Right kidney (tissue), 1 donor: Measurements from ENCODE around the gene ABCC2.

Experiments
- DNase-seq: peaks from one replicate; pipeline ENCODE4 v3.0.0-alpha.2; 2016

The ABCC2 gene

DNA sequence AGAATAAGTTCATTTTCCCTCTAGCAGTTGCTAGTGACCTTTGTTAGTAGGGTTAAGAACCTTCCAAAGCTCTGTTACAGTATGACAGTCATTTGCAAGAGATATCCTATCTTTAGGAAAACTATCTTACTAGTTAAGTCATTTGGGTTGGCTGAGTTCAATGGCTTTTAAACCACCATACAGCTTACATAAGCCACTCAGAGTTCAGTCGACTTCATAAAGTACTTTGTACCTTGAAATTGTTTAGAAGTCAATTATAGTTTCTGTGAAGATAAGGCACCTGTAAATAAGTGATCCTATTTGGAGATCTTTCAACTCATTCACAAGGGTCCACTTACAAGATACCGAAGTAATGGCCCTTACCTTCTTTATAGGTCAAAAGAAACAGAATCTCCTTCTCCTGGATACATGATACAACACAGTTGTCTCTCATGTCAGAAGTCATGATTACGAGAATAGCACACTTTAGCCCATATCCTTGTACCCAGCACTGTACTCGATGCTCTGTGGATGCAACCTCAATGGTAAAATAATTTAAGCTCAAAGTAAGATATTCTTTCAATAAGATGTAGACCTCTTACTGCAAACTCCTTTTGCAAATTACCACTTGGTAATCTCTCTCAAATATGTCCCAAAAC is 11.9 kb upstream of the ABCC2 start:
- DNase-seq = no peak

DNA sequence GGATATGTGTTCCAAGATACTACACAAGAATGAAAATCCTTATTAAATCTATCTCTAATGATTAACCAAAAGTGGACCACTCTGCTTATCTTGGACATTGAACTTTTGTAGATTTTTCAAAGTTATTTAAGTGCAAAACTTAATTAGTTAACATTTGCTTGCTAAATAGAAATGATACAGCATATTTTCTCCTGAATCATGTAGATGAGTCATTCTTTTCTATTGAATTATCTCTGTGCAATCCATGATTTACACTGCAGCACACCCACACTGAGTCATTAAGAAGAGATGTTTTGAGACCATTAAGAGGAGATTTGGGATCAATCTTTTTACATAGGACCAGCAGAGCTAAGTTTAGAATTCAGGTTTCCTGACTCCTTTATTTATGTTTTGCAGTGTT is 6.6 kb upstream of the ABCC2 start:
- DNase-seq = no peak

DNA sequence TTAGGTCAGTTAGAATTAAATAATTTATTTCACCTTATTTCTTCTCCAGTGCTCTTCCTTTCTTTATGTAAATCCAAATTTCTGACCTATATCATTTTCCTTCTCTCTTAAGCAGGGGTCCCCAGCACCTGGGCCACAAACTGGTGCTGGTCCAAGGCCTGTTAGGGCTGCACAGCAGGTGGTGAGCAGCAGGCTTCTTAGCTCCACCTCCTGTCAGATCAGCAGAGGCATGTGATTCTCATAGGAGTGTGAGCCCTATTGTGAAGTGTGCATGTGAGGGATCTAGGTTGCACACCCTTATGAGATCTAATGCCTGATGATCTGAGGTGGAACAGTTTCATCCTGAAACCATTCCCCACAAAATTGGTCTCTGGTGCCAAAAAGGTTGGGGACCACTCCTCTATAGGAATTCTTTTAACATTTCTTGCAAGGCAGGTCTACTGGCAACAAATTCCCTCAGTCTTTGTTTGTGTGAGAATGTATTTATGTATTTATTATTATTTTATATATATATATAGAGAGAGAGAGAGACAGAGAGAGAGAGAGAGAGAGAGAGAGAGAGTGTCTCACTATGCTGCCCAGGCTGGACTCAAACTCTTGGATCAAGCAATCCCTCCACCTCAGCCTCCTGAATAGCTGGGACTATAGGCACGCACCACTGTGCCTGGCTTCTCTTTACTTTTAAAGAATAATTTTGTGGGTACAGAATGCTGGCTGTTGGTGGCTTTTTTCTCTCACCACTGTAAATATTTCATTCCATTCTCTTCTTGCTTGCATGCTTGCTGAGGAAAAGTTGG is 4.3 kb upstream of the ABCC2 start:
- no peak for DNase-seq

DNA sequence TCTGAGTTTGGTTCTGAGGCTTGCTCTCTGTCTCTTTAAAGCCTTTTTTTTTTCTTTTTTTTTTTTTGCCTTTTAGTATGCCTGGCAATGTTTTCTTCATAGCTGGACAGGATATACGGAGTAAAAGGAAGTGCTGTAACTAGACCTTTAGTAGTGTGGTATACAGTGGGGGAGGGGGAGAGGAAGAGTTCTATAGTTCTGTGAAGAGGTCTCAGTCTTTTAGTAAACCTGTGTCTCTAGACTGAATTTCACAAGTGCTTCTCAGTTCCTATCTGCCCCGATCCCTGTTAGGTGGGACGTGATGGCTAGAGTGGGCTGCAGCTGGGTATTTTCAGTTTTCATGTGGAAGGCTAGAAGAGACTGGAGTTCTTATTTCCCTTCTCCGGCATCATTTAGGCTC is 3.1 kb upstream of the ABCC2 start:
- DNase-seq = peak; percentile 27

DNA sequence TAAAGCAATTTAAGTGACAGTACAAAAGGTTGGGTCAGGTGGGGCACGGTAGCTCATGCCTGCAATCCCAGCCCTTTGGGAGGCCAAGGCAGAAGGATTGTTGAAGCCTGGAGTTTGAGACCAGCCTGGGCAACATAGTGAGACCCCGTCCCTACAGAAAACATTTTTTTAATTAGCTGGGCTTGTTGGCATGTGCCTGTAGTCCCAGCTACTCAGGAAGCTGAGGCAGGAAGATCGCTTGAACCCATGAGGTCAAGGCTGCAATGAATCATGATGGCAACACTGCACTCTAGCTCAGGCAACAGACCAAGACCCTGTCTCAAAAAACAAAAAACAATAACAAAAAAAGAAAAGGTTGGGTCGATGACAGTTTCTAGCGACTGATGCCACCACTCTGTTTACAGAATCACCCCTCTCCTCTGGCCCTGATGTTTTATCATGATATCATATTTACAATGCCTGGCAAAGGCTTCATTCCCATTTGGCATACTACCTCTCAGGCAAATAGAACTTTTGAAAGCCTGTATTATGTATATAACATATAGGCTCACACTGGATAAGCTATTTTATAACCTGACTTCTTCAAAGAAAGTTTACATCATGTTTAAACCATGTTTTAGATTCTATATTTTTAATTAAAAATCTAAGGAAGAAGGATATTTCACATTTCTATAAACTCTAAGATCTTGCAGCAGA is 558 bp upstream of the ABCC2 start:
- no peak for DNase-seq

DNA sequence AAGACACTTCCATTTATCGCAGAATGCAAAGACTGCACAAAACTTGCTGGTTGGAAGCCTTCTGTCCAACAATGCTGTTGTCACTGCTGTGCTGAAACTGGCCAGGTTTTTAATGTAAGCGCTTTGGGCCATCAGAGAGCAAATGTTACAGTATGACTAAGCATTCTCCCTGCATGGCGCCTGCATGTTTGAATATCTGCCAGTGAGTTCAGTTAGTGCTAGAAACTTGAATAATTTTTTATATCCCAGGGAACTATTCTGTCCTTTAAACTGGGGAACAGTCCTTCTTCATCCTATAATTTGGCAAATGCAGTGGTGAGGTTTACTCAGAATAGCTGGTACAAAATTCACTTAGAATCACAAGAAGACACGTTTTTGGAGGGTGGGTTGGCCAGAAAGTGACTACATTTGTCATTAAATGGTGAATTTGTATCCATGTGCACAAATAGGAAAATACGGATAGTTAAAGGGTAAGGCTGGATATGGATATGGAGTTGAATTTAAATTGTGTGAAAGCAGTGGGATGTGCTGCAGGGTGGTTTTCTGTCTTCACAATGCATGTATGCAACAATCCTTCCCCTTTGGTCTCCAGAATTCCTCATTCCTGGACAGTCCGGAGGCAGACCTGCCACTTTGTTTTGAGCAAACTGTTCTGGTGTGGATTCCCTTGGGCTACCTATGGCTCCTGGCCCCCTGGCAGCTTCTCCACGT is 1.7 kb downstream of the ABCC2 start:
- DNase-seq = no peak

DNA sequence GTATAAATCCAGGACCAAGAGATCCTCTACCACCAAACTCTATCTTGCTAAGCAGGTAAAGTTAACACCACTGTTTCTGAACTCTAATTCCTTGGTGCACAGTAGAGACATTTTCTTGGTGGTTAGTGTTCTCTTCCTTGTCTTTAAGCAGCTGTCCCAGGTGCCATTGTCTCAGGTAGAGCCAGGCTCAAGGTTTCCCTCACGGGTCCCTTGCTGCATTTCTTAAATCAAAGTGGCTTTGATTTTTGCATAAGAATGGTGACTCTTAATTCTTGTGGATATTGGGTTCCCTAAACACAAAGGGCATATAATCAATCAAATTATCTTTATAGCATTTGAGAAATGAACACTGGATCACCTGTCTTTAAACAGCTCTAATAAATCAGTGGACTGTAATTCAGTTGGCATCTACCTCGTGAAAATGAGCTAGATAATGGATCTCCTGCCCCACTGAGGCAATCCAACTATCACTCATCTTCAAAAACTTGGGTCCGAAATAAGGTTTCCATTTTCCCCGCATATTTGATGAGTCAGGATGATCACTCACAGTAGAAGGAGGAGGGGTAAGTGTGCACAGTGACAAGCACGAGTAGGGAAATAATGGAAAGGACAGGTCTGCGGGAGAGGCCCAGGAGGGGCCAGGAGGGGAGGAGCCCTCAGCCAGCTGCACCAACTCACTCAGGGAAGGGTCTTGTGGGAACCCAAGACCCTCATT is 2.4 kb downstream of the ABCC2 start:
- no peak for DNase-seq

DNA sequence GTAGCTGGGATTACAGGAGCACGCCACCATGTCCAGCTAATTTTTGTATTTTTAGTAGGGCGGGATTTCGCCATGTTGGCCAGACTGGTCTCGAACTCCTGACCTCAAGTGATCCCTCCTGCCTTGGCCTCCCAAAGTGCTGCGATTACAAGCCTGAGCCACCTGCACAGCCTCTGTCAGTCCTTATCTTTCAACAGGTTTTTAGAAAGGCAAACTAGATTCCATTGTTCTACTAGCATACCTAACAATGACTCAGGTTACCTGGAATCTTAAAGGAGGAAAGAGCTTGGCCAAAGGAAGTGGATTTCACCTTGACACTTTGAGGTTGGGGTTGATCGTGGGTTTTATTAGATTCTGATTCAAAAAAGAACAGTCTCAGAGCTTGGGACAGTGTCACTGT is 3.2 kb downstream of the ABCC2 start:
- DNase-seq = no peak

DNA sequence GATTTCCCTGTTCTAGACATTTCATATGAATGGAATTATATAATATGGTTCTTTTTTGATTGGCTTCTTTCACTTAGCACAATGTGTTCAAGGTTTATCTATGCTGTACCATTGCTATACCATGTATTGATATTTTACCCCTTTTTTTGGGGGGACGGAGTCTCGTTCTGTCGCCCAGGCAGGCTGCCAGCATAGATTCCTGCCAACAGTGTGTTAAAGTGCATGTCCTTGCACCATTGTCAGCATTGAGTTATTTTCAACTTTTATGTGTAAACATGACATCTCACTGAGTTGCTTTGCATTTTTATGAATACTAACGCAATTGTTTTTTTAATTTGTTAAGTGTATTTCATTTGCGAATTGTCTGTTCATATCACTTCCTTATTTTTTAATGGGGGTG is 4.9 kb downstream of the ABCC2 start:
- DNase-seq = no peak

DNA sequence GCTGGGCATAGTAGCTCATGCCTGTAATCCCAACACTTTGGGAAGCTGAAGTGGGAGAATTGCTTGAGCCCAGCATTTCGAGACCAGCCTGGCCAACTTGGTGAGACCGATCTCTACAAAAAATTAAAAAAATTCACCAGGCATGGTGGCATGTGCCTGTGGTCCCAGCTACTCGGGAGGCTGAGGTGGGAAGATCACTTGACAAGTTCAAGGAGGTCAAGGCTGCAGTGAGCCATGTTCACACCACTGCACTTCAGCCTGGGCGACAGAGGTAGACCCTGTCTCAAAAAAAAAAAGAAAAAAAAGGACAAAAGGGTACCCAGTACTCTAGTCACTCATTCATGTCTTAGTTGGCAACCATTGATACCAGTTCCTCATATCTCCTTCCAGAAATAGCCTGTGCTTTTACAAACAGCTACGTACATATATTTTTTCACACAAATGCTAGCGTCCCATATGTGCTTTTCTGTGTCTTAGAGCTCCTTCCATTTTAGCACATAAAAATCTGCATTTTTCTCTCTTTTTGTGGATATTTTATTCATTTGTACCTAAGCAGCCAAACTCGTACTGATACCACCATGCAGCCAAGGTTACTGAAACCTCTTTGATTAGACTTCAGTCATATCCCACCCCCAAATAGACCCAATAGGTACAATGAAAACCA is 5.5 kb downstream of the ABCC2 start:
- no peak for DNase-seq

DNA sequence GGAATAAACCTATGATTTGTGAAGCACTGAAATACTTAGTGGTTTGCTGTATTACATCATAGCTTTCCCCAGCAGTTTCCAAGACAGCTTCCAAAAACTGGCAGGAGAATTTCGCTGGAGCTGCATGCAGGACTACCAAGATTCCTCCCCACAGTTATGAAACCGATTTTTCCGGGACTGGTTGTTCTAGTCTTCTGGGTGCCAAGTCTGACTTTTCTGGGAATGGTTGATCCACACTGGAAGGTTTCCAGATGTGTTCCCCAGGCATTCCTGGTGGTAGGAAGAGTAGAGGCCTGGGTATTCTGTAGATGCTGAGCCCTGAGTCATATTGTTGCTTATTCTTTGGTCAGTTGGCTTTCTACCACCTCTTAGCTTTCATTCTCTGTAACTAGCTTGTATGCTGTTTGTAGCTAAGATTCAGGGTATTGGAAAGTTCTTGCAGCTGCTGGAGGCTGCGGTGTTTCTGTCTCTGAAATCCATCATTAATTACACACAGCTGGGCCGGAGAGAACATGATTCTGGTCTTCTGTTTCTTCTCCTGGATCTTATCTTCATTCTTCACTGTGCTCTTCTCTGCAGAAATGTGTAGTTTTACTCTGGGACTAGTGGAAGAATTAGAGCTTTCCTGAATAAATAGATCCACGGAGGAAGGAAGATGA is 6.3 kb downstream of the ABCC2 start:
- no peak for DNase-seq

DNA sequence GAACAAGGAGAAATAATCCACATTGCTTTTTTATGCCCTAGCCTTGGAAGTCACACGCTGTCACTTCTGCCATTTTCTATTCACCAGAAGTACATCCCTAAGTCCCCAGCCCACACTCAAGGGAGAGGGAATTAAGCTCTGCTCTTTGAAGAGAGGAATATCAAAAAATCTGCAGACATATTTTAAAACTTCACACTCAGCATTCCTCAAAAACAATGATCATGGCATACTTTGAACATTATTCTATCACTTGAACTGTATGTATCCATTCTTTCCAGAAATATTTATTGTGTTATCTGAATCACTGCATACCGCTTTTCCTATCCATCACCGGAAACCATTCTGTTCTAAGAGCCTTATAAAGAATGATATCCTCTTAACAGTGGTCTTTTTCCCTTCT is 9.4 kb downstream of the ABCC2 start:
- DNase-seq = no peak

DNA sequence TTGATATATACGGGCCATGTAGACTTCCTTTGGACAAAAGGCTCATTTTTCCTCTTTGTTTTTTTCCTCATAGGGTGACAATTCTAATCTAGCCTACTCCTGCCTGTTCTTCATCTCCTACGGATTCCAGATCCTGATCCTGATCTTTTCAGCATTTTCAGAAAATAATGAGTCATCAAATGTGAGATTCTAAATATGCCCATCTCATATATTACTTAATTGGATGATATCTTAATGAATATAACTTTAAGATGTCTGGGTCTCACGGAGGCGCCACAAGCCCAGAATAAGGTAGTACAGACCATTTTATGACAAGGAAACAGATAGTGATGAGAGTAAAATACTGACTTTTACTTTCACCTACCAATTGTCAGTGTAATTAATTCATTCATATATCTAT is 11.4 kb downstream of the ABCC2 start:
- DNase-seq = no peak

DNA sequence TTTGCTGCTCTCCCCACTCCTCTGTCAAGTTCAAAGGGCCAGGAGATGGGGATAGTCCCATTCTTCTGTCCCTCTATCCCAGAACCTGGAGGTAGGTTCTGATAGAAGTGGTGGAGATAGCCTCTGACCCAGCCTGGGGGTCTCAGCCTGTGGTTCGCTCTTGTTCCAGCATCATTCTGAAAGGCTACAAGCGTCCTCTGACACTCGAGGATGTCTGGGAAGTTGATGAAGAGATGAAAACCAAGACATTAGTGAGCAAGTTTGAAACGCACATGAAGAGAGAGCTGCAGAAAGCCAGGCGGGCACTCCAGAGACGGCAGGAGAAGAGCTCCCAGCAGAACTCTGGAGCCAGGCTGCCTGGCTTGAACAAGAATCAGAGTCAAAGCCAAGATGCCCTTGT is 14.5 kb downstream of the ABCC2 start:
- DNase-seq = no peak

DNA sequence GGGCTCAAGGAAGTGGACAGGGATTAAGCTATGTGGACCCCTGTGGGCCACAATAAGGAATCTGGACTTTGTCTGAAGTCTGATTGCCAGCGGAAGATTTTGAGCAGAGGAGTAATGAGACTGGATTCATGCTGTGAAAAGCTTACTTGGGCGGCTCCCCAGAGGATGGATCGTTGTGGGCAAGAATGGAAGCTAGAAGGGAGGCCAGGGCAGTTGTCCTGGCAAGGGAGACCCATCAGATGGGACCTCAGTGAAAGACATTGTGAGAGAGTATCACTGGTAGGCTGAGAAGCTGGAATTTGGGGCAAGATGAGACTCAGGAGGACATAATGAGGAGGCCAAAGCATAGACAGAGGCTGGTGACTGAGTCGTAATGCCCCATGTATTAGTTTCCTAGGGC is 15.6 kb downstream of the ABCC2 start:
- DNase-seq = no peak

DNA sequence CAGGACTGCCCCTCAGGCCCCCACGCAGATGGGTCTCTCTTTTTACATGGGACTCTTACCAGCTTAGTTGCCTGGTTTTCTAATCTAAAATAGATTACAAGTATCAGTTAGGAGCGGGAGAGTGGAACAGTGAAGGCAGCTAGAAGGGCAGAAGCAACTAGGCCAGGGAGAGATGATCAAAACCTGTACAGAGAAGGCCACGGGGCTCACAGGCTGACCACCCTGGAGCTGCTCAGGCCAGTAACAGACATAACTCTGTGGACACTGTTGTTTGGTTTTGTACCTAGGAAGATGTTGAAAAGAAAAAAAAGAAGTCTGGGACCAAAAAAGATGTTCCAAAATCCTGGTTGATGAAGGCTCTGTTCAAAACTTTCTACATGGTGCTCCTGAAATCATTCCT is 16.5 kb downstream of the ABCC2 start:
- no peak for DNase-seq

DNA sequence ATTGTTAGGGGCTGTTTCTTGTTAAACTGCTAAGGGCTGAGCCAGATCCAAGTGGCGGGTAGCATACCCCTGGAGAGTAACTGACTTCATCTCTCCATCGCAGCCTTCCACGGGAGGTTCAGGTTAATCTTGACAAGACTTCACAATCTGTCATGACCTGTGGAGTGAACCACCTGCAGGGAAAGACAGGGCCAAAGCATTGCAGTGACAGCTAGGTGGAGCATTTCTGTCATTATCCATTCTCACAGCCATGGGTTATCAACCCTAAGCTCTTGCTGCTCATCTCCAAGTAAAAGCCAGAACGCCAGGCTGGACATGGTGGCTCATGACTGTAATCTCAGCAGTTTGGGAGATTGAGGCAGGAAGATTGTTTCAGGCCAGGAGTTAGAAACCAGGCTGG is 17.2 kb downstream of the ABCC2 start:
- DNase-seq = no peak

DNA sequence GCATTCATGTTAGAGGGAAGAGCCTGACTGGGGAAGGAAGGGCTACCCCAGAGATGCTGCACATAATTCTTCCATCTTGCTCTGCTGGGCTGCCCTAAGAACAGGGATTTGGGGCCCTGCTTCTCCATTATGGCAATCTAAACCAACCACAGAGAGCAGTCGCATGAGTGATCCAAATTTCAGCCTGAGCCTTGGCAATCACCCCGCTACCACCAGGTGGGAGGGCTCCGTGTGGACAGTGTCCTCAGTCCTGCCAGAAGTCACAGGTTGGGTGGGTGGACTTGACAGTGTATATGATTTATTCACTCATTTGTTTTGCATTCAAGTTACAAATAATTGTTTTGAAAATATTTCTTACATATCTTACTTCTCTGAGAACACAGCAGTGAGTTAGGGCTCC is 22.0 kb downstream of the ABCC2 start:
- no peak for DNase-seq

DNA sequence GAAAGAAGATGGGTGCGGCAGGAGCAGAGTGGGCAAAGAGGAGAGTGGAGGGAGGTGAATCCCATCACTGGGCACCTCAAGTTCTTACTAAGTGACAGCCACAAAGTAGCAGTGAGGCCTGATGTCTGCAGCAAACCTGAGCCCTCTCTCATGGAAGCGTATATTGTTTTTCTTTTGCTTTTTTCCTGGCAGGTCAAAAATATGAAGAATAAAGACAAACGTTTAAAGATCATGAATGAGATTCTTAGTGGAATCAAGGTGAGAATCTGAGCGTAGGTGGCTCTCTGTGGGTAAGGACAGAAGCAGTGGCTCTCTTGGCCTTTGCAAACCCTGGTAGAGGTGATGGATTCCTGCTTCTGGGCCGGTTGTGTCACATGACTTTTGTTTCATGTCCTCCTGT is 22.8 kb downstream of the ABCC2 start:
- DNase-seq = no peak

DNA sequence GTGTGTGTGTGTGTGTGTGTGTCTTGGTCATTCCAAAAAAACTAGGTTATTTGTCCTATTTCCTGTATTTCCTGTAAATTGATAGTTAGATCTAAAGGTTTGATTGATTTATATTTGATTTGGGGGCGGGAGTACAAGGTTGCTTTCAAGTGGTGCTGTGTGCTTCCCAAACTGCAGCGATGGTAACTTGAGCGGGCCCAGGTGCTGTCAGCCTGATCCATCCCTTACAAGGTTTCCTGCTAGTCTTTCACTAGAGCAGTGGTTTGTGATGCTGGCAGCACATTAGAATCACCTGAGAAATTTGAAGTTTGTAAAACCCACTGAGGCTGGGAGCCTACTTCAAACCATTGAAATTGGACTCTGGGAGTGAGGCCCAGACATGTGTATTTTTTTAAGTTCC is 23.7 kb downstream of the ABCC2 start:
- DNase-seq = no peak

DNA sequence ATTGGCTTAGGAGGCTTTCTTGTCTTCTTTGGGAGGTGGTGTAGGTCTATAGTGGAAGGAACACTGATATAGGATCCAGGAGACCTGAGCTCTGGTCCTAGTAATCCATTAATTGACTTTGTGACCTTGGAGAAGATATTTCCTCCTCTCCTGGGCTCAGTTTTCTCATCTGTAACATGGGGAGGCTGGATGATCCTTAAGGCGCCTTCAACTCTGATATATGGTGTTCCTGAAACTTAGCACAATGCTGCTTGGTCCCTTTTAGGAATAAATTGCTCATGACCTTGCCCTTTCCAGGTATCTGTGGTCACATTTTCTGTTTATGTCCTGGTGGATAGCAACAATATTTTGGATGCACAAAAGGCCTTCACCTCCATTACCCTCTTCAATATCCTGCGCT is 25.3 kb downstream of the ABCC2 start:
- no peak for DNase-seq
